SU-DHL-6 (cell line): ENCODE data around the gene CENPX.

Experiments used
- H2AFZ ChIP-seq: fragments of 200-600 bp; sonication (generic); 2 replicates; pipeline ENCODE4 v1.6.1; 2014; ENCODE audit warnings: low read depth, mild to moderate bottlenecking, moderate library complexity, mixed read lengths, antibody characterized with exemption, low read length; ENCODE audit not compliant: severe bottlenecking
- H3F3A ChIP-seq: fragments of 200-600 bp; shearing (Covaris generic); 2 replicates; pipeline ENCODE4 v1.6.0; 2016; ENCODE audit warnings: antibody characterized with exemption, mild to moderate bottlenecking; ENCODE audit not compliant: insufficient read depth
- H3K27ac ChIP-seq: fragments of 200-600 bp; sonication (generic); 2 replicates; pipeline ENCODE4 v1.5.1; 2016; ENCODE audit warnings: low read depth, mild to moderate bottlenecking, low read length, moderate library complexity, mixed read lengths
- H3K27me3 ChIP-seq: fragments of 200-600 bp; sonication (generic), shearing (Covaris generic); 2 replicates; pipeline ENCODE4 v1.6.0; 2014; ENCODE audit warnings: mild to moderate bottlenecking, low read length
- H3K36me3 ChIP-seq: fragments of 200-600 bp; sonication (generic); 2 replicates; pipeline ENCODE4 v1.6.1; 2014; ENCODE audit warnings: mild to moderate bottlenecking, low read length, mixed read lengths
- H3K4me2 ChIP-seq: fragments of 300-600, 200-600 bp; shearing (Covaris generic), sonication (generic); 2 replicates; pipeline ENCODE4 v1.6.0; 2014; ENCODE audit warnings: low read length, low read depth, mild to moderate bottlenecking; ENCODE audit not compliant: poor library complexity, severe bottlenecking
- H3K4me3 ChIP-seq: fragments of 200-600 bp; sonication (generic); 2 replicates; pipeline ENCODE4 v1.5.1; 2014; ENCODE audit warnings: antibody characterized with exemption, low read length, mild to moderate bottlenecking, mixed read lengths; ENCODE audit not compliant: insufficient read depth, poor library complexity, severe bottlenecking
- H3K79me2 ChIP-seq: fragments of 200-600 bp; sonication (generic); 2 replicates; pipeline ENCODE4 v1.6.1; 2014; ENCODE audit warnings: mild to moderate bottlenecking, low read length, moderate library complexity; ENCODE audit not compliant: insufficient read depth
- H3K9ac ChIP-seq: fragments of 200-600 bp; sonication (generic); 2 replicates; pipeline ENCODE4 v1.7.0; 2014; ENCODE audit warnings: mild to moderate bottlenecking, low read length
- H3K9me2 ChIP-seq: fragments of 200-600 bp; sonication (generic); replicated peaks from 2 replicates; pipeline ENCODE4 v1.6.1; 2014; ENCODE audit warnings: low read length; ENCODE audit not compliant: insufficient read depth
- H3K9me3 ChIP-seq: fragments of 200-600 bp; sonication (generic); 2 replicates; pipeline ENCODE4 v1.6.1; 2014; ENCODE audit warnings: low read length, mixed read lengths; ENCODE audit not compliant: insufficient read depth
- H4K20me1 ChIP-seq: fragments of 200-600 bp; sonication (generic); 2 replicates; pipeline ENCODE4 v1.6.1; 2014; ENCODE audit warnings: low read depth, mild to moderate bottlenecking, antibody characterized with exemption, low read length, moderate library complexity, mixed read lengths
- EZH2phosphoT487 ChIP-seq: fragments of 200-600 bp; sonication (generic), shearing (Covaris generic); conservative IDR thresholded peaks from 2 replicates; pipeline ENCODE4 v1.6.1; 2018; ENCODE audit warnings: mild to moderate bottlenecking, antibody characterized with exemption, low read length, moderate library complexity, mixed read lengths
- TF ChIP-seq, protein P1 (sequence below): fragments of 200-600 bp; sonication (generic); IDR thresholded peaks from one replicate; pipeline ENCODE4 v1.5.1; 2017; ENCODE audit warnings: antibody characterized with exemption, mild to moderate bottlenecking, low read length, moderate library complexity; ENCODE audit not compliant: insufficient read depth, poor library complexity, severe bottlenecking

CENPX gene

DNA sequence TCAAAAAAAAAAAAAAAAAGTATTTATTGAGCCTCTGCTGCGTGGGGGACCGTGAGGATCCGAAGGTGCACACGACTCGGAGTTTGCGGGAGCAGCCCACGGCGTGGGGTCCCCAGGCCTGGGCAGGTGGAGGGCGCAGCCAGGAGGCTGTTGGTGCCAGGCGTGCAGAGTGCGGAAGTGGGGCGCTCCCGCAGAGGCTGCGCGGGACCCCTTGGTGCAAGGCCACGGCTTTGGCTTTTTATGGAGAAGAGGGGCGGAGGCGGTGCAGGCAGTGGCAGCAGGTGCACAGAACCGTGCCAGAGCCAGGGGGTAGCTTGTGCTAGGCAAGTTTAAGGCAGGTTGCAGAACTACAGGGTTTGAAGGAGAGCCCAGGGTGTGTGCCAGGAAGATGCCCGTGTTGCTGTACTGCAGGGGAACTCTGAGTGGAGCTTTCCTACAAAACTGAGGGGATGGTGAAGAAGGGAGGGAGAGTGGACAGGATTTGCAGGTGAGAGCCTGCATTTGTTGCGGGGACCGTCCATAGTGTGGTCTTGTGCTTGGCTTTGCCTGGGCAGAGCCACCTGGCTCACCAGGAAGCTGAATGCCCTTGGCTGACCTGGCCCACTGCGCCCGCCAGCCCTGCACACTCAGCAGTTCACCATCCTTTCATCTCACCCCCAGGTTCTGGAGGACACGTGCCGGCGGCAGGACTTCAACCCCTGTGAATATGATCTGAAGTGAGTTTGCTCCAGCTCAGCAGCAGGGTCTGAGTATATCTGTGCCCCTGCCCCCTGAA, 44.0 kb downstream of the CENPX start:
- Histone ChIP-seq H3K4me2 (peak overlapping the region; percentile 80), H3K9me3 (no peaks in the 10 kb centered on the region), H3K79me2 (peaks cover 9% of the 10 kb centered on the region; the same call in 1 of the 2 replicates), H3K27ac (no peak overlapping the region), H3K36me3 (no peaks in the 10 kb centered on the region), H2AFZ (no peak overlapping the region), H3K27me3 (no peaks in the 10 kb centered on the region), H4K20me1 (no peaks in the 10 kb centered on the region), H3F3A (no peaks in the 10 kb centered on the region; the same call in 1 of the 2 replicates), H3K9me2 (no peaks in the 10 kb centered on the region), H3K9ac (peak overlapping the region; percentile 93), H3K4me3 (peak overlapping the region; percentile 88)
- no peak for TF ChIP-seq EZH2phosphoT487
- TF ChIP-seq, protein P1, sequence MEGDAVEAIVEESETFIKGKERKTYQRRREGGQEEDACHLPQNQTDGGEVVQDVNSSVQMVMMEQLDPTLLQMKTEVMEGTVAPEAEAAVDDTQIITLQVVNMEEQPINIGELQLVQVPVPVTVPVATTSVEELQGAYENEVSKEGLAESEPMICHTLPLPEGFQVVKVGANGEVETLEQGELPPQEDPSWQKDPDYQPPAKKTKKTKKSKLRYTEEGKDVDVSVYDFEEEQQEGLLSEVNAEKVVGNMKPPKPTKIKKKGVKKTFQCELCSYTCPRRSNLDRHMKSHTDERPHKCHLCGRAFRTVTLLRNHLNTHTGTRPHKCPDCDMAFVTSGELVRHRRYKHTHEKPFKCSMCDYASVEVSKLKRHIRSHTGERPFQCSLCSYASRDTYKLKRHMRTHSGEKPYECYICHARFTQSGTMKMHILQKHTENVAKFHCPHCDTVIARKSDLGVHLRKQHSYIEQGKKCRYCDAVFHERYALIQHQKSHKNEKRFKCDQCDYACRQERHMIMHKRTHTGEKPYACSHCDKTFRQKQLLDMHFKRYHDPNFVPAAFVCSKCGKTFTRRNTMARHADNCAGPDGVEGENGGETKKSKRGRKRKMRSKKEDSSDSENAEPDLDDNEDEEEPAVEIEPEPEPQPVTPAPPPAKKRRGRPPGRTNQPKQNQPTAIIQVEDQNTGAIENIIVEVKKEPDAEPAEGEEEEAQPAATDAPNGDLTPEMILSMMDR: no peak

DNA sequence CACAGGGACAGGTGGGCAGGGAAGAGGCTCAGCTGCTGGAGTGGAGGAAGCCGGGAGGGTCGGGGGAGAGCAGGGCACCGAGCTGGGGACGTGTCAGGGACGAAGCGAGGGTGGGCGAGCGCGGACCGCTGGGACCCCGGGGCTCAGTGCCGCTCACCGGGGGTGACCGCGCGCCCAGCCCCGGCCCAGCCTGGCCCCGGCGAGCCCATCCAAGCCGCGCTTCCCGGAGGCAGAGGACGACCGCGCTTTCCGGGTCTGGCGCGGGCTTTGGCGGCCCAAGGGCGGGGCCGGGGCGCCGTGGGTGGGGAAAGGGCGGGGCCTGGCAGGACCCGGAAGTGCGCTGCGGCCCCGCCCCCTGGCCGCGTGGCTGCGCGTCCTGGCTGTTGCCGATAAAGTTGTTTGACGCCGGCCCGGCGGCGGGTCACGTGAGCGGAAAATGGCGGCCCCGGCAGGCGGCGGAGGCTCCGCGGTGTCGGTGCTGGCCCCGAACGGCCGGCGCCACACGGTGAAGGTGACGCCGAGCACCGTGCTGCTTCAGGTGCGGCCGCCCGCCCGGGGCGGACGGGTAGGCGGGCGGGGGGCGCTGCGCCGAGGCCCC, 45.4 kb downstream of the CENPX start, which contains the start of gene ASPSCR1:
Gene ASPSCR1, plus strand, starts transcription at position 419 of the 598 bp plus-strand sequence. Its CDS starts 18 bp downstream, at position 437.
- peaks cover 4% of the 10 kb centered on the region; the same call in 1 of the 2 replicates for H3K9me3 ChIP-seq
- H3K36me3 ChIP-seq: no peaks in the 10 kb centered on the region
- H2AFZ ChIP-seq: peak within 1 kb of the TSS; percentile 77
- TF ChIP-seq EZH2phosphoT487: no peak
- TF ChIP-seq, protein P1: no peak
- H3K79me2 ChIP-seq: peaks cover 9% of the 10 kb centered on the region; the same call in 1 of the 2 replicates
- no peaks in the 10 kb centered on the region for H3K9me2 ChIP-seq
- H3K4me3 ChIP-seq: peak within 1 kb of the TSS; percentile 88
- H3K27me3 ChIP-seq: no peaks in the 10 kb centered on the region
- peak within 1 kb of the TSS; percentile 72 for H3K27ac ChIP-seq
- no peaks in the 10 kb centered on the region for H4K20me1 ChIP-seq
- H3K9ac ChIP-seq: peak within 1 kb of the TSS; percentile 93
- peak within 1 kb of the TSS; percentile 80 for H3K4me2 ChIP-seq
- no peaks in the 10 kb centered on the region; the same call in 1 of the 2 replicates for H3F3A ChIP-seq

DNA sequence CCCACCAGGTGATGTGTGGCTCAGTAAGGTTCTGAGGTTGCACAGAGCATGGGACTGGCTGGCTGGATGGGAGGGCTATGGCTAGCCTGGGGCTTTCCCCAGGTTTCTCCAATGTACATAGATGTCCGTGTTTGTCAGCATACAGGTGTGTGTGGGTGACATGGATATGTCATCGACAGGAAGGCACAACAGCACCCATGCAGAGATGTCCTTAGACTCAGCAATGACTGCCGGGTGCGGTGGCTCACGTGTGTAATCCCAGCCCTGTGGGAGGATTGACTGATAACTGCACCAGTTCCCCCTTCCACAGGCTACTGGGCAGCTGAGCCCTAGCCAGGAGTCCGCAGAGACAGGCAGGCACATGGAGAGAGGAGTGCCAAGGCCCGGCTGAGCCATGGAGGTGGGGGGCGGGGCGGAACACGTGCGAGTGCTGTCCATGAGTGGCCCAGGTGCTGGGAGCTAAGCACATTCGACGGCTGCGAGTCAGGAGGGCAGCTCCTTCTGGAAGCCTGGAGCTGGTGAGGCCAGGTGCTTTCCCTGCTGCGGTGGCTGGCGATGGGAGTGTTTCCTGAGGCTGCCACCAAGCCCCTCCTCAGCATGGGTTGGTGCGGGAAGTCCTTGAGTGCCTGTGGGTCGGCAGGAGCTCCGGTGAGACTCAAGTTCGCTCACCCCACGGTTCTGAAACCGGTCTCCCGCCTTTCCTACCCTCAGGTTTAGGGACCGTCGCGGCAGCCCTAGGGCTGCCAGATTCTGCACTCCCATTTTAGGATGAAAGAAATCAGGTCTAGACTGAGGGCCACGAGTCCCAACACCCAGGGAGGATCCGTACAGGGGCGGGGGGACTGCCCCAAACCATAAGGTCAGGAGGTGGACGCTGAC, 46.1 kb downstream of the CENPX start:
- Histone ChIP-seq H3K9ac (peak overlapping the region; percentile 93), H3K79me2 (peaks cover 9% of the 10 kb centered on the region; the same call in 1 of the 2 replicates), H3F3A (no peaks in the 10 kb centered on the region; the same call in 1 of the 2 replicates), H3K27me3 (no peaks in the 10 kb centered on the region), H3K9me3 (peaks cover 4% of the 10 kb centered on the region; the same call in 1 of the 2 replicates), H3K4me3 (peak overlapping the region; percentile 88), H4K20me1 (no peaks in the 10 kb centered on the region), H3K4me2 (peak overlapping the region; percentile 80), H3K27ac (peak overlapping the region; percentile 72), H2AFZ (peak overlapping the region; percentile 55), H3K36me3 (no peaks in the 10 kb centered on the region), H3K9me2 (no peaks in the 10 kb centered on the region)
- TF ChIP-seq, protein P1: no peak
- no peak for TF ChIP-seq EZH2phosphoT487
